HTERT RPE-1 (cell line): ENCODE data around the gene CAPN9.
"Not testable (repeated sequence)": the region's sequence is repeated elsewhere in the genome, so short reads cannot be mapped to it uniquely, and the experiment has no call there.

Experiments used
- in situ Hi-C: fragments of 300-500 bp; cut with MboI; formaldehyde crosslinking; loops from 4 replicates; pipeline ENCODE4 v1.14.3; 2020; ENCODE audit warnings: low sequenced_read_pairs

CAPN9 gene

GRCh38 chr1:230709619-230710542 lies 37.3 kb upstream of the CAPN9 start:
- in situ Hi-C loops, result no loop called here

- in situ Hi-C loops, result no loop called here
Measured at GRCh38 chr1:230710543-230710904, 36.7 kb upstream of the CAPN9 start.

DNA sequence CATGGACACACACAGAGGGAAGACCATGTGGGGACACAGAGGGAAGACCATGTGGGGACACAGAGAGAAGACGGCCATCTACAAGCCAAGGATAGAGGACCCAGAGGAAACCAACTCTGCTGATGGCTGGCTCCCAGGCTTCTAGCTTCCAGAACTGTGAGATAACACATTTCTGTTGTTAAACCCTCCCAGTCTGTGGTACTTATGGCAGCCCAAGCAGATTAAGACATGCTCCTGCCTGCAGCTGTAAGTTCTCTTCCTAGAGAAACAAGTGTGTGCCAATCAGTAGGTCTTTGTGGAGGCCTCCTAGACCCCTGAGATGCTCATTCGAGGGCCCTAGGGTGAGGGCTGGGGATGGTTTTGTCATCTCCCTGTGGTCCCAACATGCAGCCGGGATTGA lies 35.9 kb upstream of the CAPN9 start:
- in situ Hi-C loops, result no loop called here

DNA sequence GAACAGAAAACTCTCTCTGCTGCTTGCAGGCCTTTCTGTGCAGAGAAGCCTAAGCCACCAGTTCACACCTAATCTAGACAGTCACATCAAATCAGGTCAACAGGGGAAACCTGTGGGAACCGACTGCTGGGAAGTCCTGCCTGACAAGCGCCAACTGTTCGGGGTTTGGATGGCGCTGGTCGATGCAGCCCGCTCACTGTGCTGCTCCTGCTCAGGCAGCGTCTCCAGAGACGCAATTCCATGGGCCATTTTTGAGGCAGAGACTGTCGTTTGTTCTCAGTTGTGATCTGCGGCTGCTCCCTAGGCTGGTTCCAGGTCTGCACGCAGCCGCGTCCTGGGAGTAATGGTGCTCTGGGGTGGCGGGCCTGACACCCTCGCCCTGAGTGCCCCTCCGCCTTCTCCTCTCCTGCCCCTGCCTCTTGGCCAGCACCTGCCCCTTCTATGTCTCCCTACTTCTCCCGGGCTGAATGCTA lies 34.7 kb upstream of the CAPN9 start:
- in situ Hi-C loops, result no loop called here

- in situ Hi-C loops, result no loop called here
Measured at GRCh38 chr1:230713138-230713537, 34.0 kb upstream of the CAPN9 start.

- in situ Hi-C loops, result no loop called here
Measured at GRCh38 chr1:230713547-230713914, 33.7 kb upstream of the CAPN9 start.

- in situ Hi-C loops, result no loop called here
Measured at GRCh38 chr1:230713915-230714764, 33.0 kb upstream of the CAPN9 start, which contains the start of gene AGT. Gene AGT (minus strand): TSS chr1:230714122. CDS start chr1:230710823, 3,299 bp downstream.

- in situ Hi-C loops, result no loop called here
Measured at GRCh38 chr1:230715510-230715909, 31.7 kb upstream of the CAPN9 start.

- in situ Hi-C loops, result not testable (repeated sequence)
Measured at GRCh38 chr1:230716453-230716852, 30.7 kb upstream of the CAPN9 start.

GRCh38 chr1:230717251-230717650 lies 29.9 kb upstream of the CAPN9 start:
- in situ Hi-C loops, result no loop called here

GRCh38 chr1:230721849-230722522 lies 25.2 kb upstream of the CAPN9 start:
- in situ Hi-C loops, result not testable (repeated sequence)

GRCh38 chr1:230725256-230726012 lies 21.8 kb upstream of the CAPN9 start:
- in situ Hi-C loops, result no loop called here

- in situ Hi-C loops, result no loop called here
Measured at GRCh38 chr1:230728710-230729392, 18.3 kb upstream of the CAPN9 start.

DNA sequence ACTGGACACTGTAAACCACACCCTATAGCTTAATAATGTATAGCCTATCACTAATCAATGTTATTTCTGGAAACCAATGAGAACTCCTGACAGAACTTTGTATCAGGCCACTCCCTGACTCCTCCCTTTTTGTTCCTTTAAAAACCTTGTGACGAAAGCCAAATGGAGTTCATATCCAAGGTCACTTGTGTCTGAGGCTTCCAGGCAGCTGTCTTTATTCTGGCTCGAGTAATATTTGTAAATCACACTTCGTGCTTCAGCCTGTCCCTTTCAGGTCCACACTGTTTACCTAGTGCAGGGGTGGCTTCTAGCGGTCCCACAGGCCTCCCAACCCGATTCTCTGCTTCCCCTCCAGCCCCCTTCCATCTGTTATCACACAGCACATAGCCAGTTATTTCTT lies 16.2 kb upstream of the CAPN9 start:
- in situ Hi-C loops, result no loop called here

GRCh38 chr1:230735447-230735846 lies 11.7 kb upstream of the CAPN9 start:
- in situ Hi-C loops, result no loop called here

DNA sequence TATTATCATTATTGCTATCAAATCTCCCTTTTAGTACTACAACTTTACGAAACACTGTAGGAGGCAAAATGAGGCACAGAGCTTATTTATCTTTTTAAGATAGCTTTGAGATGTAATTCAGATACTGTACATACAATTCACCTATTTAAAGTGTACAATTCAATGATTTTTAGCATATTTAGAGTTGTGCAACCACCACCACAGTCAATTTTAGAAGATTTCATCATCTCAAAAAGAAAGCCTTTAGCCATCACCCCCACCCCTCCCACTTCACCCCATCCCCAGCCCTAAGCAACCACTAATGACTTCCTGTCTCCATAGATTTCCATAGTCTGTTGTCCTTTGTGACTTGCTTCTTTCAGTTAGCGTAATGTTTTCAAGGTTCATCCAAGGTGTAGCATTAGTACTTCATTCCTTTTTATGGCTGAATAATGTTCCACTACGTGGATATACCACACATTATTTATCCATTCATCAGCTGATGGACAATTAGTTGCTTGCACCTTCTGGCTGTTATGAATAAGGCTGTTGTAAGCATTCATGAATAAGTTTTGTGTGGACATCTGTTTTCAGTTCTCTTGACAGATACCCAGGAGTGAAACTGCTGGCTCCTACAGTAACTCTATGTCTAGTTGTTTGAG lies 9.4 kb upstream of the CAPN9 start:
- in situ Hi-C loops, result no loop called here

DNA sequence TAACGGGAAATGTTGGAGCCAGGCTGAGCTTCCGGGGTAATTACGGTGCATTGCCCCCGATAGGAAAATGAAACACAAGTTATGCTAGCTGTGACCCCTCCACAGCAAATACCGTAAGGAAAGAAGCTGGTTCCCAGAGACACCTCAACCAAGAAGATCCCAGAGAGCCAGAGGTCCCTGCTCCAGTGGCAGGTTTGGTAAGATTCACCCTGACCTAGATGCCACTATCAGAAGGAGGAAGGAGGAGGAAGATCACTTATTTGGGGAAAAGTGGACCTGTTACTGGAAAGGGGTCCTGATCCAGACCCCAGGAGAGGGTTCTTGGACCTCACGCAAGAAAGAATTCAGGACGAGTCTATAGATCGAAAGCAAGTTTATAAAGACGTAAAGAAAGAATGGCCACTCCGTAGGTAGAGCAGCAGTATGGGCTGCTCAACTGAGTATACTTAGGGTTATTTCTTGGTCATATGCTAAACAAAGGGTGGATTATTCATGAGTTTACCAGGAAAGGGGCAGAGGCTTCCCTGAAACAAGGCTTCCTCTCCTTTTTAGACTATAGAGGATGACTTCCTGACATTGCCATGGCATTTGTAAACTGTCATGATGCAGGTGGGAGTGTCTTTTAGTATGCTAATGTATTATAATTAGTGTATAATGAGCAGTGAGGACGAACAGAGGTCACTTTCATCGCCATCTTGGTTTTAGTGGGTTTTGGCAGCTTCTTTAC lies 7.5 kb upstream of the CAPN9 start:
- in situ Hi-C loops, result no loop called here

DNA sequence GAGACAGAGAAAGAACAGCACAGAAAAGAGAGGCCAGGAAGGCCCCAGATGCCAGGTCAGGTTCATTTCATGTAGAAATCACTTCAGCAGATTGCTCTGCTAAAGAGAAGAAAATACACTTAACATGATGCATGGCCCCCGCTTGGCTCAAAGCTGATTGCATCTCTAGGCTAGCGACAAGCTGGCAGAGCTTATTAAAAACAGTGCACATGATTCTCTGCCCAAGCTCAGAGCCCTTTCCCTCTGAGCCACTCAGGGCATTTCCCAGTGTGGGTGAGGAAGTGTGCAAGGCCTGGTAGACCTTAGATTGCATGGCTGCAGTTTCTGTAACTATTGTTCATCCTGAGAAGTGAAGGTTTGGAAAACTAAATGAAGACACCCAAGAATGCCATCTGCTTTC lies 3.3 kb upstream of the CAPN9 start:
- in situ Hi-C loops, result no loop called here

- in situ Hi-C loops, result no loop called here
Measured at GRCh38 chr1:230744382-230744781, 2.8 kb upstream of the CAPN9 start.
